Measurements from ENCODE around the gene TENT4B.
A peak's percentile ranks its signal among the peaks of the same experiment; 100 is the strongest.
"Not testable (repeated sequence)": the region's sequence is repeated elsewhere in the genome, so short reads cannot be mapped to it uniquely, and the experiment has no call there.

TENT4B gene
- long read RNA-seq, donor 1 = 0 reads
- long read RNA-seq, donor 2 = 0 reads
- long read RNA-seq, donor 3, full-length matches to known transcripts = 1 of 1 reads
- long read RNA-seq, donor 3, partial matches to known transcripts = 0 of 1 reads
- long read RNA-seq, donor 3, other reads (novel, unspliced or antisense) = 0 of 1 reads
- long read RNA-seq, donor 4 = 0 reads
- long read RNA-seq, donor 5 = 0 reads
- long read RNA-seq, donor 6 = 0 reads
- long read RNA-seq, donor 7 = 0 reads
- long read RNA-seq, donor 8, full-length matches to known transcripts = 1 of 6 reads
- long read RNA-seq, donor 8, partial matches to known transcripts = 5 of 6 reads
- long read RNA-seq, donor 8, other reads (novel, unspliced or antisense) = 0 of 6 reads

- peak; percentile 100 for DNase-seq
These were observed at the start of gene TENT4B for GRCh38 chr16:50152807-50153595. TENT4B (plus strand) TSS chr16:50153306; CDS start chr16:50153622, 316 bp downstream.

- no peak for DNase-seq
These were observed 49.3 kb upstream of the TENT4B start for GRCh38 chr16:50103764-50104163.

DNA sequence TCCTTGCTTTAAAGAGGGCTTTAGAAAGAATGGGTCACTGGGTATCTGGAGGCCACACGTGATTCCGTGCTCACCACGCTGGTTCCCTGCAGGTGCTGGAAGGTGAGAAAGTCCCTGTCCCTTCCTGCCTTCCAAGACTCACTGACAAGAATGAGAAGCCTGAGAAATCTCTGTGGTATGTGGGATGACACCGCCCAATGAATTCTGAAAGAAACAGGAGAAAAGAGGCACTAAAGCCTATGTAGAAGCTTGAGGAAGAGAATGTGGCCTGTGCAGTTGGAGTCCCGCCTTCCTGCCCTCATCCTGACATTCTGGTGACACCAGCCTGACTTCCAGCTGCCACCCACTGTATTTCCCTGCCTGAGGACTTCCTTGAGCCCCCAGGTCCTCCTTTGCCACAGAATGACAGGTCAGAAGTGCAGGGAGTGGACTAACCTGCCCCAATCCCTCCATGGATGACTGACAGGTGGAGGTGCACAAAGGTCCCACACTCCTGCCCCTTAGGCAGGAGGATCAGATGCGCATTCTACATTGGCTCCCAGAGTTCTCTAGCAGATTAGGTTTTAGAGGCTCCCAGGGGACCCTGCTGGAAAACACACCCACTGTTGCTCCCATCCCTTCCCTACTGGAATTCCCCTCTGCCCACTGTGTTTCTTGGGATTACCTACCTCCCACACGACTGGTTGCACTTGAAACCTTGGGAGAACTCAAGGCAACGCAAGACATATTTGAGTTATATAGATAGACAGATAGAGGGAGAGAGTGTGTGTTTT is 38.6 kb upstream of the TENT4B start:
- DNase-seq = no peak

- DNase-seq = no peak
These were observed 32.4 kb upstream of the TENT4B start for GRCh38 chr16:50120711-50121110.

DNA sequence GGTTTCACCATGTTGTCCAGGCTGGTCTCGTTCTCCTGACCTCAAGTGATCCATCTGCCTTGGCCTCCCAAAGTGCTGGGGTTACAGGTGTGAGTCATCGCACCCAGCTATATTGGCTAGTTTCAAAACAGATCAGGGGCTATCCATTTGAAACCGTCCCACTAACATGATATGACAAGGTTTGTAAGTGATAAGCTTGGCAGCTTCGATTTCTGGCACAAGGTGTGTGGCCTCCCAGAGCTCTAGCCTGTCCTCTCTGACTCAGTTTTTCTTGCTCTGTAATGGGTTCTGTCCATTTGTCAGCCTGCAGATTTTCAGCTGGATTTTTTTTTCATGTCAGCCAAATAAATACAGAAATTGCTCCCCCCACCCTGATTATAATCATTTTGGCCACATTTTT is 31.8 kb upstream of the TENT4B start:
- no peak for DNase-seq

- no peak for DNase-seq
These were observed 31.2 kb upstream of the TENT4B start for GRCh38 chr16:50121721-50122445.

GRCh38 chr16:50123417-50123816 is 29.7 kb upstream of the TENT4B start:
- DNase-seq = no peak

DNA sequence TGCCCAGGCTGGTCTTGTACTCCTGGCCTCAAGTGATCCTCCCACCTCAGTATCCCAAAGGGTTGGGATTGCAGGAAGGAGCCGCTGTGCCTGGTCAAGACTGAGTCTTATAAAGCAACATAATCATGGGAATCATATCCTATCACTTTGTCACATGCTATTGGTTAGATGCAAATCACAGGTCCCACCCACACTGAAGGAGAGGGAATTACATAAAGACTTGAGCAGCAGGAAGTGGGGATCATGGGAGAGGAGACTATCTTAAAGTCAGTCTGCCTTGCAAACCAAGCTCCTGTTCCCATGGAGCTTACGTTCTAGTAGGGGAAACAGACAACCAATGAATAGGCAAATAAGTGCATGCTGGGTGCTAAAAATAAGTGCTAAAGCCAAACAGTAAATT is 28.3 kb upstream of the TENT4B start:
- no peak for DNase-seq

GRCh38 chr16:50126183-50126582 is 26.9 kb upstream of the TENT4B start:
- no peak for DNase-seq

DNA sequence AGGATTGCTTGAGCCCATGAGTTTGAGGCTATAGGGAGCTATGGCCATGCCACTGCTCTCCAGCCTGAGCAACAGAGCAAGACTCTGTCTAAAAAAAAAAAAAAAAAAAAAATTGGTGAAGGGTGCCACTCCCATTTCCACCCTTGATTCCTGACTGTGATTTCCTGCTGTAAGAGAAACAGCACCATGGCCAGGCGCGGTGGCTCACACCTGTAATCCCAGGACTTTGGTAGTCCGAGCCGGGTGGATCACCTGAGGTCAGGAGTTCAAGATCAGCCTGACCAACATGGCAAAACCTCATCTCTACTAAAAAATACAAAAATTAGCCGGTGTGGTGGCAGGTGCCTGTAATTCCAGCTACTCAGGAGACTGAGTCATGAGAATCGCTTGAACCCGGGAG is 20.5 kb upstream of the TENT4B start:
- not testable (repeated sequence) for DNase-seq

DNA sequence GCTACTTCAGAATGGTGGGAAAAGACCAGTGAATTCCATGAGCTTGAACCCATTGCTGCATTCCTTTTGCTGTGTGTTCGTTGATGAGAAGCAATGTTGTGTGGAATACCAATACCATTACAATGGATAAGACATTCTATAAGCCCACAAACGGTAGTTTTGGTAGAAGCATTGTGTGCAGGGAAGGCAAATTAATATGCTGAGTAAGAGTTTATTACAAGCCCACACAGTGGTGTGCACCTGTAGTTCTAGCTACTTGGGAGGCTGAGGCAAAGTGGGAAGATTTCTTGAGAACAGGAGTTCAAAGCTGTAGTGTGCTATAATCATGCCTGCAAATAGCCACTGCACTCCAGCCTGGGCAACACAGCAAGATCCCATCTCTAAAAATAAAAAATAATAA is 19.9 kb upstream of the TENT4B start:
- no peak for DNase-seq

GRCh38 chr16:50136399-50136798 is 16.7 kb upstream of the TENT4B start:
- no peak for DNase-seq

- no peak for DNase-seq
These were observed 15.8 kb upstream of the TENT4B start for GRCh38 chr16:50137268-50137667.

DNA sequence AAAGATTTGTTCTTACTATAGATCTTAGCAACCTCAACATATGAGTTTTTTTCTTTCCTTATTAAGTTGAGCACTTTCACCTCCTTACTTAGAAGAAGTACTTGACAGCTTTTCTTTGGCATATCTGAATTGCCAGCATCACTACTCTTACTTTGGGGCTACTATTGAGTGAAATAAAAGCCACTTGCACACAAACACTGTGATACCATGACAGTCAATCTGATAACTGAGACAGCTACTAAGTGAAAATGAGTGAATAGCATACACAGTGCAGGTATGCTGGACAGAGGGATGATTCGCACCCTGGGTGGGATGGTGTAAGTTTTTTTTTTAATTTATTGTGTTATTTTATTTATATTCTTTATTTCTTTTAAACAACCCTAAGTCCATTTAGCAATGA is 13.5 kb upstream of the TENT4B start:
- no peak for DNase-seq

- no peak for DNase-seq
These were observed 8.9 kb upstream of the TENT4B start for GRCh38 chr16:50144211-50144610.

DNA sequence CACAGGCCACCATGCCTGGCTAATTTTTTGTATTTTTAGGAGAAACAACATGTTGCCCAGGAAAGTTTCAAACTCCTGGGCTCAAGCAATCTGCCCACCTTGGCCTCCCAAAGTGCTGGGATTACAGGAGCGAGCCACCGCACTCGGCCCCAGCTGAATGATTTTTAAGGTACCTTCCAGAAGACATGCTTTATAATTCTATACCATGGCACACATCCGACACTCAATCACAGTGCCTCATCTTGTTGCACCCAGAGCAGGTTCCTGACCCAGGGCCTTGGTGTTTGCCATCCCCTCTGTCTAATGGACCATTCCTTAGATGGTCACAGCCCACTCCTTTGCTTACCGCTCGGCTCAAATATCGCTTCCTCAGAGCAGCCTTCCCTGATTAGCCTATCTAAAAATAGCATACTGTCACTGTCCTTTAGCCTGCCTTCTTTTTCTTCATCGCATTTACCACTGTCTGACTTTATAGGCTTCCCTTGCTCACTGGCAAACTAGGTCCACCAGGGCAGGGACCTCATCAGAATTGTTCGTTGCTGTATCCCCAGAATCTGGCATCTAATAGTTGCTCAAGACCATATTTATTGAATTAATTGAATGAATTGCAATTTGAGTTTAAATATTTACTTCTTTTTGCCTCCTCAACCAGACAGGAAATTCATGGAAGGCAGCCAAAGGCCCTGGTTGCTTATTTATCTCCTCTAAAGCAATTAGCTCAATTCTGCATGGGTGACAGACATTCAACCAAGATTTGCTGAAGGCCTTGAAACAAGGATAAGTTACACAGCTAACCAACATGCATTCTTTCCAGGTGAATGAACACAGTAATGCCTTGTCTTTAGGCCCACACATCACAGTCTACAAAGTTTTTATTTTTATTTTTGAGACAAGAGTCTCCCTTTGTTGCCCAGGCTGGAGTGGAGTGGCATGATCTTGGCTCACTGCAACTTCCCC is 6.3 kb upstream of the TENT4B start:
- DNase-seq = peak; percentile 22

DNA sequence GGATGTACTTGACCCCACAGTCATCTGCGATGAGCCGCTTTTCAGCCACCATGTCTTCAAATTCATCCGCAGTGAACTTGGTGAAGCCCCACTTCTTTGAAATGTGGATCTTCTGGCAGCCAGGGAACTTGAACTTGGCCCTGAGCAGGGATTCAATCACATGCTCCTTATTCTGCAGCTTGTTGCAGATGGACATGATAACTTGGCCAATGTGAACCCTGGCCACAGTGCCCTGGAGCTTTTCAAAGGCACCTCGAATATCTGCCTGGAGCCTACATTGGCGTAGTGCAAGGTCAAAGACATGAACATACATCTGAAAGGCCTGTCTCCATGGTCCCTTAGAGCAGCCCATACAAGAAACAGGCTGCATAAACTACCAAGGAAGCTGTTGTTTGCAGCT is 1.8 kb upstream of the TENT4B start:
- no peak for DNase-seq

DNA sequence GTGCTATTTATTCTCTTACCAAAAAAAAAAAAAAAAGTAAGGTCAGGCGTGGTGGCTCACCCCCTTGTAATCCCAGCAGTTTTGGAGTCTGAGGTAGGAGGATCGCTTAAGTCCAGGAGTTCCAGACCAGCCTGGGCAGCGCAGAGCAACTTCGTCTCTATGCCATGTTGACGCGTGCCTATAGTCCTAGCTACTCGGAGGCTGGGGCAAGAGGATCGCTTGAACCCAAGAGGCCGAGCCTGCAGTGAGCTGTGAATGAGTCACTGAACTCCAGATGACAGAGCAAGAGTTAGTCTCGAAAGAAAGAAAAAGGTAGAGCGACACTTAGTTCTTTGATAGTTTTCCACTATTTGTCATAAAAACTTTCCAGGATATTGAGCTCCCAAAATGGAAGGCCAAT is 1.4 kb upstream of the TENT4B start:
- no peak for DNase-seq

GRCh38 chr16:50152351-50152806 is 727 bp upstream of the TENT4B start:
- DNase-seq = no peak

DNA sequence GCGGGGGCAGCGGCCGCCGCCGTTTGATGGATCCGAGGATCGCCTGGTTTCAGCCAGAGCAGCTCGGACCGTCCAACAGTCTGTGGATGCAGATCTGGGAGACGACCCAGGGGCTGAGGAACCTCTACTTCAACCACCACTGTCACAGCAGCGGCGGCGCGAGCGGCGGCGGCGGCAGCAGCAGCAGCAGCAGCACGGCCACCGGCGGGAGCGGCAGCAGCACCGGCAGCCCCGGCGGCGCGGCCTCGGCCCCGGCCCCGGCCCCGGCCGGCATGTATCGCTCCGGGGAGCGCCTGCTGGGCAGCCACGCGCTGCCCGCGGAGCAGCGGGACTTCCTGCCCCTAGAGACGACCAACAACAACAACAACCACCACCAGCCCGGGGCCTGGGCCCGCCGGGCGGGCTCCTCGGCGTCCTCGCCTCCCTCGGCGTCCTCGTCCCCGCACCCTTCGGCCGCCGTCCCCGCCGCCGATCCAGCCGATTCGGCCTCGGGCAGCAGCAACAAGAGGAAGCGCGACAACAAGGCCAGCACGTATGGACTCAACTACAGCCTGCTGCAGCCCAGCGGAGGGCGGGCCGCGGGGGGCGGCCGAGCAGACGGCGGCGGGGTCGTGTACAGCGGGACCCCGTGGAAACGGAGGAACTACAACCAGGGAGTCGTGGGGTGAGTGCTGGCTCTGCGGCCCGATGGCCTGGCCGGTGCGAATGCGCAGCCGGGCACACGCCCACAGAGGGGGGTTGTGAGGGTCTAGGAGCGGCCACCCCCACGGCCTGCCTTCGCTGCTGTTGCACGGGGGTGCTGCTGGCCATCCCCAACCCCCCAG is 702 bp downstream of the TENT4B start:
- DNase-seq = peak; percentile 66
